COLO668 (cell line): ENCODE data around the gene SAE1.

Experiments used
- DNase-seq: peaks from one replicate; lab custom pipeline; 2025; ENCODE audit not compliant: unreplicated experiment; lab: John Stamatoyannopoulos, UW

Gene SAE1

DNA sequence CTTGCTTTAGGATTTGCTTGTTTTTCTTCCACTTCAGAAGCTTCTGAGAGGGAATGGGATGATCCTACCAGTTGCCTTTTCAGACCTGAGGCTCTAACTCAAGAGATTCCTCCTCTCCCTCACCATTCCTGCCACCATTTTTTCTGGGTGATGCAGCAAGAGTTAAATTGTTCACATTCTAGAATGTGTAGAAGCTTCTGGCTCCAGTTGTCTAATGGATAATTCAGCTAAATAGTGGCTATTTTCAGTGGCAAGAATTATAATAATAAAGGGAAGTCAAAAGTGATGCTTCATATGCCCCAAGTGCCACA lies 79.5 kb downstream of the SAE1 start:
- DNase-seq = no peak

DNA sequence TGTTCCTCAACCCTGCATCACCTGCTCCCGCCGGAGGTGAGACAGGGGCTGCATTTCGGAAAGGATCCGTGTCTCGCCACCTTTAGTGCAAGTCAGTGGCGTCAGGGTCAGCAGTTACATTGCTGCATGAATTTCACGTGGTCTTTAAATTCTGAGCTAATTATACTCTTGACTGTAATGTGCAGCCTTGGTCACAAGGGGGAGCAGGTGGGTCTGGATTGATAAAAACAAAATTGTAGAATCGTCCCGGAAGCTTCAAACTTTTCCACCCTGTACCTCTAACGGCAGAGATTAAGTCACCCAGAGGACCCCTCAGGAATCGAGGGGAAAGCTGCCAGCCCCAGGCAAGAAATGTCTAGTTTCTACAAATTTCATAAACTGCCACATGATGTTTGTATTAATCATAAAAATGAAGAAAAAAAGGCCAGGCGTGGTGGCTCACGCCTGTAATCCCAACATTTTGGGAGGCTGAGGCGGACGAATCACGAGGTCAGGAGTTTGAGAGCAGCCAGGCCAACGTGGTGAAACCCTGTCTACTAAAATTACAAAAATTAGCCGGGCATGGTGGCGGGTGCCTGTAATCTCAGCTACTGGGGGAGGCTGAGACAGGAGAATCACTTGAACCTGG lies 80.2 kb downstream of the SAE1 start:
- DNase-seq = peak; percentile 68

DNA sequence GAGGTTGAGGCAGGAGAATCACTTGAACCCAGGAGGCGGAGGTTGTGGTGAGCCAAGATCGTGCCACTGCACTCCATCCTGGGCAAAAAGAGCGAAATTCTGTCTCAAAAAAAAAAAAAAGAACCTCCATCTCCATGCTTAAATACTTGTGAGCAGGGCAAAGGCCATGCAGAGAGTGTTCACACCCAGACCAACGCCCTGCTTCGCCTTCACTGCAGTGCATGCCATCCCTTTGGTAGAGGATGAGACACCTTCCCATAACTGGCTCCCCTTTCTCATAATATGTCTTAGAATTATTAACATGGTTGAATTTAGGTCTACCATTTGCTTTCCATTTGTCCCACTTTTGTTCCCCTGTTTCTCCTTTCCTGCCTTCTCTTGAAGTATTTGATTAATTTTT lies 84.9 kb downstream of the SAE1 start:
- DNase-seq = no peak

DNA sequence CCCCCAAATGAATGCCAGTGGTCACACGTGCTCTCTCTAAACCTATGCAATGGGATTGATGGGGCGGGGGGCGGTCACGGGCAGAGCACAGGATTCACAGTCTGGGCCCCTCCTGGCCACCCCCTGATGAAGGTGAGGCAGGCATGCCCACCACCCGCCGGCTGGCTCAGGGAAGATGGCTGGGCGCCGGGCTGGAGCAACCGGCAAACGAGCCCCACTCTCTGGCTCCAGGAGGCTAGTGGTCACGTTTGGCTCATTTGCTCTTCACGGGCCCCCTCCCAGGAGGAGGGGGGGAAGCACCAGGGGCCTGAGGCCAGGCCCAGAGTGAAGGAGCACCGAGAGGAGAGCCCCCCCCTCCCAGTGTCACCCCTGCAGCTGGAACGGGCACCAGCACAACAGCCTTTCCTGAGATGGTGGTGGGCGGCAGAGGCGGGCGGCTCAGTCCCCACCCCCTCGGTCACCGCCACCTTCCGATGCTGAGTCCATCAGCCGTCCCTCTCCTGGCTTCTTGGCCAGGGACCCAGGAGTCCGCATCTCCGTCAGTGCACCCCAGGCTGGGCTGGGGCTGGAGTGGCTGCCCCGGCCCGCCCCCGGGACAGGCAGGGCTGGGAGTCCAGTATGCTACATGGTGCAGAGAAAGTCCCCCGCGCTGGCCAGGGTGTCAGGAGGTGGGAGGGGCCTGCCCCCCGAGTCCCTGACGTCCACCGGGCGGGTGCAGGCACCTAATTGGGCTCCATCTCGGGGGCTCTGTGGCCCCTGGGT lies 90.6 kb downstream of the SAE1 start:
- DNase-seq = no peak

DNA sequence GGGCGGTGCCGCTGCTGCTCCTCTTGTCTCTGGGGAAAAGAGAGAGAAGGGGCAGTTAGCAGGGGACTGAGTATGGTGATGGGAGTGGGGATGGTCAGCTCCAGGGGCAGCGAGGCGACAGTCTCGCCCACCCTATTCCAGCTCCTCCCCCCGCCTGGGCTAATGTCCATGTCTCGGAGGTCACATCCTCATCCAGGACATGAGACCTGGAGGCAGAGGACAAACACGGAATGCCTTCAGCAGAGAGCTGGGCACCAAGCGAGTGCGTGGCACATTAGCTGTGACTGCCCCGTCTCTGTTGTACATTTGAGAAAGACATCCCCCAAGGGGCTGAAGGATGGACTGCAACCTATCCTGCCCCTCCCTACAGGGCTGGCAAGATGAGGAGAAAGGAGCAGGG lies 91.3 kb downstream of the SAE1 start:
- no peak for DNase-seq

DNA sequence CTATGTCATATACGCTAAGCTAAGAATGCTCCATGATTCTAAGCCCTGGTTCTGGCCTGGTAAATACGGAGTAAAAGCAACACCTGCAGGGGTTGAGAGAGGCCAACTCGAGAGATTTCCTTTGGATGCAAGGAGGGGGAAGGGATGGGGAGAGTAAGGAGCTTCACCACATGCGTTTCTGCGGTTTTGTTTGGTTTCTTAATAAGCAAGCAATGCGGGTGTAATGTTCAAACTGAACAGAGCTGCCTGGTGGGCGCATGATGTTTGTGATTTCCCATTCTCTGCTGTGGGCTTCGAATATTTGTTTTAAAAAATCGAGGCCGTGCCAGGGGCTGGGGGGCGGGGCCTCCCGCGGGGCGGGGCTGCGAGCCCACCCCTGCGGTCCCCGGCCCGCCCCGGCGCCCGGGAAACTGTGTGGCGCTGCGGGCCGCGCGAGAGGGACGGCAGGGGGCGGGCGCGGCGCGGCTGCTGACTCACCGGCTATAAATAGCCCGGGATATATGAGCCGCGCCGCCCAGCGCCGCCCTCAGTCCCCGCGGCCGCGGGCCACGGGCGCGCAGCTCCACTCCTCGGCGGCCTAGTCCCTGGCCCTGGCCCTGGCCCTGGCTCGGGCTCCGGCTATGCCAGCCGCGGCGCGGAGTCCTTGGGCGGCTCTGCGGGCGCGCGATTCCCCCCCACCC lies 95.3 kb downstream of the SAE1 start:
- DNase-seq = peak; percentile 93

DNA sequence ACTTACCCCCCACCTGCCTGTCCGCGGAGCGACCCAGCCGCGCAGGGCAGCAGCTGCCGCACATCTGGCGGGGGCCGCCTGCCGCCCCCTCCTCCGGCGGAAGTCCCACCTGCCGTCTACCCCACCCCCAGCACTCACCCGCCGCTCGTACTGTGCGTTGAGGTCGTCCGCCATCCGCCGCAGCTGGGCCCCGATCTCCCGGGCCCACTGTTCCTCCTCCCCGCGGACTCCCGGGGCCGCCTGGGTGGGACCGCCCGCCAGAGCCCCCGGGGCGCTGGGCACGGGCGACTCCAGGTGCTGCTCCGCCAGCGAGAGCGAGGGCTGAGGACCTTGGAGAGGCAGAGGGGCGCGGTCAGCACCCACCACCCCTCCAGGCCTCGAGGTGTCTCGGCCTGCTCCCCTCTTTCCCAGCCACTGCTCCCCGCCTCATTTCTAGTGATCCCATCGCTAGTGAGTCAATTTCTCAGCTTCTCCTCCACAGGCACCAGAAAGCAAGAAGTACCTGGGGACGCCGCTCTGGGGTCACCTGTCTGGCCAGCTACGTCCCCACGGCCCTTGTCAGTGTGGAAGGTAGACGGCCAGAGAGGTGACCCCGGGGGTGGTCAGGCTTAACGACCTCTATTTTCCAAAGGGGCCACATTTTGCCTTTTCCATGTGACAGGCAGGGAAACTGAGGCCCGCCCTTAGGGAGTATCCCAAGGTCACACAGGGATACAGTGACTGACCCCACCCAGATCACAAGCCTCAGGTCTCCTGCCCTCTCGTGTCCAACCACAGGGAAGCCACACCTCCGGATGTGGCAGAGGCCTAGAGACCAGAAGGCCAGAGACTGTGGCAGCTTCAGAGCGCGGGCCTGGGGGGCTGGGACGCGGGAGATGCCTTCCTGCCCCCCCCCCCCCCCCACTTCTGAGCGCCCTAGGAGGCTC lies 96.1 kb downstream of the SAE1 start:
- peak; percentile 74 for DNase-seq

DNA sequence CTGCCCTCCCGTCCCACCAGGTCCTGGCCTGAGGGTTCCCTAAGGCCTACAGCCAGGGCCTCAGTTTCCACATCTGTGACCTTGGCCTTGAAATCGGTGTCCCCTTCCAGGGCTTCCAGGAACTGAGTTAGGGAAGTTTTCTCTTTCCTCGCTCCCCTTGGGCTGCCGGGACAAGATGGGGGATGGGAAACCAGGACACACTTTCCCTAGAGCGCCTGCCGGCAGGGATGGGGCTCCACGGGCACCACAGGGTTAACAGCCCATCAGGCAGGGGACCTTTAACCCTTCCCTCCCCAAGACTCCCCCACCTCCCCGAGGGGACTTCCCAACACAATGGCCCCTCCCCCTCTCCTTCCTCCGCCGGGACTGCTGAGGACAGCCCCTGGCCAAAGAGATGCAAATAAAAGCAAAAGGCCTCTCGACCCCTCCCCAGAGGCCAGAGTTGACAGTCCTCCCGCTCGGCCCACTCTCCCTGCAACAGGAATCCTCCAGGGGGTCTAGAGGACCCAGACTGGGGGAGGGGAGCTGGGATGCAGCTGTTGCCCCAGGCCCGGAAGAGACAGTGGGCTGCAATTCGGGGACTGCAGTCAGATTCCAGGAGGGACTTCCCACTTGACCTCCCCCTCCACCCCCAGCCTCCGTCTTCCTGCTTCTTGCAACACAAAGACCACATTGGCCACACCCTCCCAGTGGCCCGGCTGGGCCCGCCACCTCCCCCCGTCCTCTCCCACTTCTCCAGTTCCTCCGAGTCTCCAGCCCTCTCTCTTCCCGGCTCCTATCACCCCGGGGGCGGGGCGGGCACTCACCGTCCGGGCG lies 96.9 kb downstream of the SAE1 start:
- peak; percentile 69 for DNase-seq

DNA sequence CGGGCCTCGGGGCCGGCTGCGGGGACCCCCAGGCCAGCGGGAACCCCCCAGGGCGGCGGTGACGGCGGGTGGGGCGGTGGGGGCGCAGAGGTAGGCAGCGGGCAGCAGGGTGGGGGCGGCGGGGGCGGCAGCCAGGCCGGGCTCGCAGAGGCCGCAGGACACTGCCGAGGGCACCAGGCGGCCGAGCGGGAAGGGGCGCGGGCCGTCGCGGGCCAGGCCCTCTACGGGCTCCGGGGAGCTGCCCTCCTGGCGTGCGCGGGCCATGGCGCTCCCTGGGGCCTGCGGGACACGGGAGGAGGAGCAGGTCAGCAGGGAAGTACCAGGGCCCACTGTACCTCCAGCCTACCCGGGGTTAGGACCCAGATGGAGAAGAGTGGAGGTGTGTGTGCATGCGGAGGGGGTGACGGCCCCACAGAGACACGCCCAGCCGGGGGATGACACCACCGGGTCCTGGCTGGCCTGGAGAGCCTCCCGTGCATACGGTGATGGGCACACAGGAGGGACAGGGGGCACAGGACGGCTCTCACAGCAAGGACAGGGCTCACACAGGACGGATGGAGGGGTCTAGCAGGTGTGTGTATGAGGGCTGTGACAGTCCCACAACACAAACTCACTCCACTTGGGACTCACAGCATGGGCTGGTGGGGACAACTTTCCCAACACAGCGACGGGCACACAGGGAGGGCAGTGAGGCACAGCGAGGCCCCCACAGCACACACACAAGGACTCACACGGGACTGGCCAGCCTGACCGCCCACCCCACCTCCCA lies 97.7 kb downstream of the SAE1 start:
- peak; percentile 53 for DNase-seq

DNA sequence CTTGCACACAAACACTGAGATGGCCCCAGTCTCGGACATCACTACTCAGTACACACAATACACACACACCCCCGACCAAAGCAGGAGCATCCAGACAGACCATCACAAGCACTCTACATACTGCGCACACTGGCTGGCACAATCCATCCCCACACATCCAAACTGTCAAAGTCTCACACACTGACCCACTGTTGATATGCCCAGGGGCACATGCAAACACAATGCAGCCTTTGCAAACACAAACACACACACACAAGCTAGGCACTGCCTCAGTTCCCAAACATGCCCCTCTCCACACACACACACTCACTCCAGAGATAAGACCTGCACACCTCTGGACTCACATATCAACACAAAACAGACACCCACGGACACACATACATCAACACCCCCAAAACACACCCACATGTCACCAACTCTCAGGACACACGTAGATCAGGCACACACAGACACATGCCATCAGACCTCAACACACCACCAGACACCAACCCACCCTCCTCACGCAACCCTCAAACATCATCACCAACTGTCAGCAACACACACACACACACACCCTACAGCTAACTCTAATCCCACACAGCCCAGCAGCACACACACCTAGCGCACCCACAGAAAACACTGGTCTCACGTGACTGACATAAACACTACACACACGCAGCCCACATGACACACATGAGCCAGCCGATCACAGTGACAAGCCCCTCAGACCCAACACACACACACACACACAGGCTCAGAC lies 98.5 kb downstream of the SAE1 start:
- DNase-seq = peak; percentile 12

DNA sequence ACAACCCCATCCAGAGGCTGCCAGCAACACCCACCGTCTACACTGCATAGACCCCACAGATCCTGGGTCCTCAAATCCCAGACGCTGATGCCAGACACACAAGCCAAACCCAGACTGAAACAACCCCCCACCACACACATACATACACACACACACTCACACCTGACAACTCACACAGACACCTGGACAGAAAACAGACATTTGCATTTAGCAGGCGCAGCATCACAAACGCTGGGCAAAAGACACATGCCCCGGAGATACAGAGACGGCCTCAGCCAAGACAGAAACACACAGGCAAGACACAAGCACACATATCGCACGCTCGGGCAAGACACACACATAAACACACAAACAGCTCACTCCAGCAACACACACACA lies 99.0 kb downstream of the SAE1 start:
- DNase-seq = no peak

DNA sequence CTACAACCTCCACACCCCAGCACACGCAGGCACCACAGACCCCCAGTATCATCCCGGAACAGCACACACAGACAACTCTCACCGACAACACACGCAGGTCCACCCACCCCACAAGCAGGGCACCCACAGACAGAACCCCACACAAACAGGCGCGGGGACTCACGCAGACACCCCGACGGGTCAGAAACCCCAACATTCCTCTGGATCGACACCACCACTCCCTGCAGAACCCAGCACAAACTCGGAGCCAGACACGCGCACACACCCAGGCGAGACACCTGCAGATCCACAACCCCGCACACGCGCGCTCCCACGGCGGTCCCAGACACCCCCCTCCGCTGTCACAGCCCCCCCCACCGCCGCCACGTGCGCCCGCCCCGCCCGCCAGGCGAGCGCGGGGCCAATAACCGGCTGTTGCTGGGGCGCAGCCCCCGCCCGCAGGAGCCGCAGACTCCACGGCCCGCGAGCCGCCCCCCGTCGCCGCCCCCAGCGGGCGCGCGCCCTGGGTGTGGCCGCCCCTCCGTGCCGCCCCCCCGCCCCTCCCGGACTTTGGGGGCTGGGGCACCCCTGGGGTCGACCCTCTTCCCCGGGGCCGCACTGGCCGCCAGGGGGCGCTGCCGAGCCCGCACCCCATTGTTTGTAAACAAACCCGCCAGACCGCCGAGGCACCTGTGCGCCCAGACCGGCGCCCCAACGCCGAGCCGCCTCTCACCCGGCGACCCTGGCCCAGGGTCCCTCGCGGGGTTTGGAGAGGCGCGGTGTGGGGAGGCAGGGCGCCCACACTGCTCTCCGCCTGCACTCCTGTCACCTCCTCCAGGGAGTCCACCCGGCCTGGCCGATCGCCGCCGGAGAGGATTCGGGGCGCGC lies 99.7 kb downstream of the SAE1 start:
- peak; percentile 48 for DNase-seq

DNA sequence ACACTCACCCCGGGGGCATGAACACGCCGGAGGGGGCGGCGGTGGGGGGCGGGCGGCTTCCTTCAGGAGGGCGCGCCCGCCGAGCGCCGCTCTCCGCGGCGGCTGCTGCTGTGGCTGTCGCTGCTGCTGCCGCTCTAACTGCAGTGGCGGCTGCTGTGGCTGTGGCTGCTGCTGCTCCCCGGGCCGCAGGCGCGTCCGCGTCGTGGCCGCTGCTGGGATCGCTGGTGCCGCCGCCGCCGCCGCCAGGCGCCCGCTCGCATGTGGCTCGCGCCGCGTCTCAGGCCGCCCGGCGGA lies 100.2 kb downstream of the SAE1 start, which contains the start of gene BBC3:
Gene BBC3, minus strand, starts transcription at position 279 of the 294 bp plus-strand sequence. CDS start 2,768 bp downstream, outside the sequence.
- DNase-seq = no peak

DNA sequence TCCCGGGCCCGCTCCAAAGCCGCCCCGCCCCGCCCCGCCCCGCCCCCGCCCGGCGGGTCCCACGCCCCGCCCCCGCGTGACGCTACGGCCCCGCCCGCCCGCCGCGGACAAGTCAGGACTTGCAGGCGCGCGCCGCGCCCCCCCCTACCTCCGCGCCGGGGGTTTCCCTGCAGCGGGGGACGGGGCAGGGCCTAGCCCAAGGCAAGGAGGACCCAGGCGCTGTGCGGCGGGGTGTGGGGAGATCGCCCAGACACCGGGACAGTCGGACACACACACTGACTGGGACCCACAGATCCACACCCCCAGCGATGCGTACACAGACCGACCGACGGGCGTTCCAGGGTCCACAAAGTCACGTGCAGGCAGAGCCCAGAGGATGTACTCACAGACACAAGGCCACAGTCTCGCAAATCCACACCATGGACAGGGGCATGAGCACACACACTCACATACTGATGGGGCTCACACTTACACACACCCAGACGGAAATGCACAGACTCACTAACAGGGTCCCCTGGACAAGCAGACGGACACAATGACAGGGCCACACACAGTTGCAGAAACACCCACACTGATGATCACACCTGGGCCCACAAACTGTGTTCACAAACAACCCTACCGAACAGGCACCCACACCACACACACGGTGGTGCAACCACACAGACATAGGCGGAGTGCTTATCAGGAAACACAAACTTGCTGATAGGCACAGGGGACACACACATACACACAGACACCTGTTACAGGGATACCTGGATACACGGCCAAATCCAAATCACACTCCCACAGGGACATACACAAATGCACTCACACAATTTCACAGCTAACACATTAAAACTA lies 100.8 kb downstream of the SAE1 start:
- peak; percentile 86 for DNase-seq

DNA sequence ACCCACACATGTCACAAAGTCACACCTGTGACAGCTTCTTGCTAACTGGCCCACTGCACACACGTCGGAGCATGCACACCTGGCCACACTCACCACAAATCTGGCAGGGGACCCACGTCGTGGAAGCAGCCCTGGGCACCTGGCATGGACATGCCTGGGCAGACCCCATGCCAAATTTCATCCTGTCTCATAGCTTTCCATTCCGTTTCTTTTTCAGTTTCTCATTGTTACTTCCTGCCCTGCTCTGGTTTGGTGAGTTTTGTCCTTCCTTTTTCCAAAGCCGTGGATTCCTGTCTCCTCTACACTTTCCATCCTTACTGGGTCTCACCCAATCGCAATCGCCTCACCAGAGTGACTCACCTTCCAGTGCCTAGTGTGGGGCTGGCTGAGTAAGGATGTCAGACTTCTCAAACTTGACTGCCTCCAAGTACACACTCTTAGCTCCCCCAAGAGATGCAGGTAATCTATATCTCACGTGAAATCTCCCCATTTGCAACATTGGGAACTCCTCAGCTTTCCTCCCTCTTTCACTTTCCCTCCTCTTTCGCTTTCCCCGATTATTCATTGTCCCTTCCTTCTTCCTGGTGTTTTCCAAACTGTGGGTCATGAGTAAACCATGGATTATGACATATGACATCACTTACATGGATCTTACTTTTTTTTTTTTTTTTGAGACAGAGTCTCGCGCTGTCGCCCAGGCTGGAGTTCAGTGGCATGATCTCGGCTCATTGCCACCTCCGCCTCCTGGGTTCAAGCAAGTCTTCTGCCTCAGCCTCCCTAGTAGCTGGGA lies 102.0 kb downstream of the SAE1 start:
- peak; percentile 25 for DNase-seq

DNA sequence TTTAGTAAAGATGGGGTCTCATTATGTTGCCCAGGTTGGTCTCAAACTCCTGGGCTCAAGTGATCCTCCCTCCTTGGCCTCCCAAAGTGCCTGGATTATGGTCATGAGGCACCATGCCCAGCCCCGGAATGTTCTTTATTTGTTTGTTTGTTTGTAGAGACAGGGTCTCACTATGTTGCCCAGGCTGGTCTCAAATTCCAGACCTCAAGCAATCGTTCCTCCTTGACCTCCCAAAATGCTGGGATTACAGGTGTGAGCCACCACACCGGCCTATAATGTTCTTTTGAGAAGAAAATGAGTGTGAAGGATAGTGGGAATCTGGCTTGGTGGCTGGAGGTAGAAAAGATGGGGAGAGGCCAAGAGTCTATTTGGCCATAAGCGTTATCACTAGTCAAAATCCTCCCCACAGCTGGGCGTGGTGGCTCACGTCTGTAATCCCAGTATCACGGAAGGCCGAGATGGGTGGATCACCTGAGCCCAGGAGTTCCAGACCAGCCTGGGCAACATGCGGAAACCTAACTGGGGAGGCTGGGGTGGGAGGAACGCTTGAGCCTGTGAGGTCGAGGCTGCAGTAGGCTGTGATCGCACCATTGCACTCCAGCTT lies 105.5 kb downstream of the SAE1 start:
- DNase-seq = no peak
